Neutrophil (primary cell): Measurements from ENCODE around the gene TECPR1.

ENCODE experiments used
- H3K27ac ChIP-seq: fragments of 200-600 bp; sonication (generic); 2 replicates; pipeline ENCODE4 v1.5.1; 2016; ENCODE audit warnings: mild to moderate bottlenecking, moderate library complexity
- H3K27me3 ChIP-seq: fragments of 200-600 bp; sonication (generic); 2 replicates; pipeline ENCODE4 v1.6.0; 2016; ENCODE audit warnings: mild to moderate bottlenecking
- H3K36me3 ChIP-seq: fragments of 200-600 bp; sonication (generic); 2 replicates; pipeline ENCODE4 v1.5.1; 2017
- H3K4me1 ChIP-seq, 2 experiments: fragments of 200-600 bp in 1 of 2; sonication (generic) in 1 of 2; 1 replicate in 1 of 2; 2 replicates in 1 of 2; pipeline versions ENCODE4 v1.5.1 to v1.6.1; 2013 to 2016; ENCODE audit warnings: low read depth in 1 of 2, low read length in 1 of 2, mild to moderate bottlenecking in 1 of 2, moderate library complexity in 1 of 2; ENCODE audit not compliant: control insufficient read depth in 1 of 2, insufficient read depth in 1 of 2
- H3K4me3 ChIP-seq, 2 experiments: fragments of 200-600 bp in 1 of 2; sonication (generic) in 1 of 2; 1 replicate in 1 of 2; 2 replicates in 1 of 2; pipeline ENCODE4 v1.5.1; 2013 to 2016; ENCODE audit warnings: low read depth in 1 of 2, low read length in 1 of 2, mild to moderate bottlenecking in 1 of 2, moderate library complexity in 1 of 2
- H3K9me3 ChIP-seq: fragments of 200-600 bp; sonication (generic); 2 replicates; pipeline ENCODE4 v1.5.1; 2016
- TF ChIP-seq, protein P1 (sequence below): fragments of 200-600 bp; sonication (generic); IDR thresholded peaks from 2 replicates; pipeline ENCODE4 v1.5.1; 2016; ENCODE audit warnings: antibody characterized with exemption

TECPR1 gene, protein sequence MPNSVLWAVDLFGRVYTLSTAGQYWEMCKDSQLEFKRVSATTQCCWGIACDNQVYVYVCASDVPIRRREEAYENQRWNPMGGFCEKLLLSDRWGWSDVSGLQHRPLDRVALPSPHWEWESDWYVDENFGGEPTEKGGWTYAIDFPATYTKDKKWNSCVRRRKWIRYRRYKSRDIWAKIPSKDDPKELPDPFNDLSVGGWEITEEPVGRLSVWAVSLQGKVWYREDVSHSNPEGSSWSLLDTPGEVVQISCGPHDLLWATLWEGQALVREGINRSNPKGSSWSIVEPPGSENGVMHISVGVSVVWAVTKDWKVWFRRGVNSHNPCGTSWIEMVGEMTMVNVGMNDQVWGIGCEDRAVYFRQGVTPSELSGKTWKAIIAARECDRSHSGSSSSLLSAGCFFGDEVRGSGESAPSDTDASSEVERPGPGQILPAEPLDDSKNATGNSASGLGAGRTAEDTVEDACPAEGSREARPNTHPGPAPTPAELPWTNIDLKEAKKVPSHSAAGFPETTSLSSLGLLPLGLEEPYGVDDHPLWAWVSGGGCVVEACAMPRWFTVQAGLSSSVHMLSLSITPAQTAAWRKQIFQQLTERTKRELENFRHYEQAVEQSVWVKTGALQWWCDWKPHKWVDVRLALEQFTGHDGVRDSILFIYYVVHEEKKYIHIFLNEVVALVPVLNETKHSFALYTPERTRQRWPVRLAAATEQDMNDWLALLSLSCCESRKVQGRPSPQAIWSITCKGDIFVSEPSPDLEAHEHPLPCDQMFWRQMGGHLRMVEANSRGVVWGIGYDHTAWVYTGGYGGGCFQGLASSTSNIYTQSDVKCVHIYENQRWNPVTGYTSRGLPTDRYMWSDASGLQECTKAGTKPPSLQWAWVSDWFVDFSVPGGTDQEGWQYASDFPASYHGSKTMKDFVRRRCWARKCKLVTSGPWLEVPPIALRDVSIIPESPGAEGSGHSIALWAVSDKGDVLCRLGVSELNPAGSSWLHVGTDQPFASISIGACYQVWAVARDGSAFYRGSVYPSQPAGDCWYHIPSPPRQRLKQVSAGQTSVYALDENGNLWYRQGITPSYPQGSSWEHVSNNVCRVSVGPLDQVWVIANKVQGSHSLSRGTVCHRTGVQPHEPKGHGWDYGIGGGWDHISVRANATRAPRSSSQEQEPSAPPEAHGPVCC

DNA sequence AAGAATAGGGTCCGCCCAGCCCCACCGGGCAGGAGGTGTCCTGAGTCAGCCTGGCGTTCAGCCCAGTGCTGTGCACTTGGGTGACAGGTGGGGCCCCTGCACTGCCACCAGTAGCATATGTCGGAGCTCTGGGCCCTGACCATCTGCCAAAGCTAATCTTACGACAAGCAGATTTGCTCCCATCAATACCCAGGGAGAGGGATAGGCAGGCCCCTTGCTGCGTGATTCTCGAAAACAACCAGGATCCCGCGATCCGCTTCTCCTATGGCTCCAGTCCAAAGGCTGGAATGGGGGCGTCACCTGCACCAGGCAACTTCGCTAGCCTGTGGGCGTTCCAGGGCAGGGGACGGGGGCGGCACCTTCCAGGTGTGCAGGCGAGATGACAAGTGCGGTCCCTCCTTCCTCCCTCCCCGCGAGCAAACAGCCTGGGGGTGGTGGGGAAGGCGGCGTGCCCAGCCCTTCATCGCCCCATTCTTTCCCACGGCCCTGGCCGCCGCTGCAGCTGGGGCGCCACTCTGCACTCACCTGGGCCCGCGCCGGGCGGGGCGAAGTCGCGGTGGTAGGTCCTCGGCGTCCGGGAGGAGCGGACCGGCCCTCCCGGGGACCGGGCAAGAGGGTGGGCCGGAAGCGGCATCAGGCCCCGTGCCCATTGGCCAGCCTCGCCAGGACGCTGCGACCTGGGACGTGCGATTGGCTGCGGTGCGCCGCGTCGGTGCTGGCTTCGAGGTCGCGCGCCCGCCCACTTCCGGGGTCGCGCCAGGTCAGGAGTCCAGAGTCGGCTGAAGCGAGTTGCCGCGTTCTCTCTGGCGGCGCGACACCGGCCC, at the start of gene TECPR1:
Gene TECPR1, minus strand, starts transcription at position 632 of the 824 bp plus-strand sequence. CDS start 6,086 bp downstream, outside the sequence.
- Histone ChIP-seq H3K36me3 (peaks cover 4% of the 10 kb centered on the region), H3K4me3 (peak within 1 kb of the TSS; percentile 80 to 90), H3K27me3 (no peaks in the 10 kb centered on the region), H3K9me3 (no peaks in the 10 kb centered on the region), H3K27ac (peak within 1 kb of the TSS; percentile 87), H3K4me1 (peaks cover 51 to 52% of the 10 kb centered on the region in 2 experiments)
- TF ChIP-seq, protein P1, sequence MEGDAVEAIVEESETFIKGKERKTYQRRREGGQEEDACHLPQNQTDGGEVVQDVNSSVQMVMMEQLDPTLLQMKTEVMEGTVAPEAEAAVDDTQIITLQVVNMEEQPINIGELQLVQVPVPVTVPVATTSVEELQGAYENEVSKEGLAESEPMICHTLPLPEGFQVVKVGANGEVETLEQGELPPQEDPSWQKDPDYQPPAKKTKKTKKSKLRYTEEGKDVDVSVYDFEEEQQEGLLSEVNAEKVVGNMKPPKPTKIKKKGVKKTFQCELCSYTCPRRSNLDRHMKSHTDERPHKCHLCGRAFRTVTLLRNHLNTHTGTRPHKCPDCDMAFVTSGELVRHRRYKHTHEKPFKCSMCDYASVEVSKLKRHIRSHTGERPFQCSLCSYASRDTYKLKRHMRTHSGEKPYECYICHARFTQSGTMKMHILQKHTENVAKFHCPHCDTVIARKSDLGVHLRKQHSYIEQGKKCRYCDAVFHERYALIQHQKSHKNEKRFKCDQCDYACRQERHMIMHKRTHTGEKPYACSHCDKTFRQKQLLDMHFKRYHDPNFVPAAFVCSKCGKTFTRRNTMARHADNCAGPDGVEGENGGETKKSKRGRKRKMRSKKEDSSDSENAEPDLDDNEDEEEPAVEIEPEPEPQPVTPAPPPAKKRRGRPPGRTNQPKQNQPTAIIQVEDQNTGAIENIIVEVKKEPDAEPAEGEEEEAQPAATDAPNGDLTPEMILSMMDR, result no peak

DNA sequence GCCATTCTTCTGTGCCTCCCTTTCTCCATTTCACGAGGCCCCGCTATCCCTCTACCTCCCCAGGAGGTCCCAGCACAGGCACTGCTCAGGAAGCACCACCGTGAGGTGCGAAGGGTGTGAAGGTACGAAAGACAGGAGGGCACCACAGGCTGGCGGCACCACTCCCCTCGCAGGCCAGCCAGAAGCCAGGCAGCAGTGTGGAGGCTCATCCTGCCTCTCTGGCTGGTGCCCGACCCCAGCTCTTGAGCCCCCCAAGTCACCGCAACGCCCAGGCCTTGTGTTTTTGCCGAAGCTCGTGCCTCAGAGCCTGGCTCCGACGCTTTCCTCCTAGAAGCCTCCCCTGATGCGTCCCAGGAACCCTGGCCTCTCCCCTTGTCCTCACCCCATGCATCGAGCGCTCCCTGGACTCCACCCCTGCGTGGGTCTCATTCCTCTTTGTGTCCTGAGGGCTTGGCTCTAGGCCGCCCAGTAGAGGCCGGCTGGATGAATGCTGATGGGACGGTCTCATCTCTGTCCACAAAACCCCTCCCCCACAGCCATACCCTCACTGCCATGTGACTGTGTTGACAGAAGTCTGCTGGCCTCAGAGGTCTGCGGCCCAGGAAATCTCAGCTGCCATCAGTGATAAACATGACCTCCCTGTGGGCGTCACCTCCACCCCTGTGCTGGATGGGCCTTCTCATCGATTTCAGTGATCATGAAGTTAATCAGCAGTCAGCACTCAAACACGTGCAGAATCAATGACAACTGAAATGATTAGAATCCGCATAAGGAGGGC, 48.8 kb upstream of the TECPR1 start:
- Histone ChIP-seq H3K9me3 (no peaks in the 10 kb centered on the region), H3K27me3 (no peaks in the 10 kb centered on the region), H3K27ac (no peak overlapping the region), H3K4me3 (no peak overlapping the region), H3K36me3 (peaks cover 61% of the 10 kb centered on the region), H3K4me1 (no peaks in the 10 kb centered on the region)
- TF ChIP-seq, protein P1, result no peak

DNA sequence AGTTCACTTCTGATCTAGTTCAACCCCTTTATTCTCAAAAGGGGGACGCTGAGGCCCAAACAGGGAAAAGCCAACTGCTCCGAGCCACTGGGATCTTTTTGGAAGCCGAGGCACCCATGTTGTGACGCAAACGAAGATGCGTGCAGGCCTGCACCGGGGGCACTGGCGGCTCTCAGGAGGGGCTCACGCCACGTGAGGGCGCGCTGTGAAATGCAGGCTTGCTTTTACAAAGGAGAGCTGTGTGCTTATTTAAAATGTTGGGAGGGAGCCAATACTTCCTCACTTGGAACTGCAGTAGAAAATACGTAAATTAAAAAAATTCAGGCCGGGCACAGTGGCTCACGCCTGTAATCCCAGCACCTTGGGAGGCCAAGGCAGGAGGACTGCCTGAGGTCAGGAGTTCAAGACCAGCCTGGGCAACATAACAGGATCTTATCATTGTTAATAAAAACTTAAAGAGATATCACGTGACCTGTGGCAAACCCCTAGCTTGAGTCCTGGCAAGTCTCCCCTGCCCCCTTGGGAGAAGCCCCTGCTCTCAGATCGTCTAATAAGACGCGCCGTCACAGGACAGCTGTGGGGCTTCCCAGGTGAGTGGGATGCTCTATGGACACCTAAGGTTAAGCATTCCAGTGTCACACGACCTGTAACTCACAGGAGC, 45.7 kb upstream of the TECPR1 start:
- Histone ChIP-seq H3K4me1 (peaks cover 13% of the 10 kb centered on the region in 2 experiments), H3K27ac (peak overlapping the region; percentile 25), H3K9me3 (no peaks in the 10 kb centered on the region), H3K27me3 (no peaks in the 10 kb centered on the region), H3K4me3 (no peak overlapping the region), H3K36me3 (peaks cover 84% of the 10 kb centered on the region)
- TF ChIP-seq, protein P1, result no peak

DNA sequence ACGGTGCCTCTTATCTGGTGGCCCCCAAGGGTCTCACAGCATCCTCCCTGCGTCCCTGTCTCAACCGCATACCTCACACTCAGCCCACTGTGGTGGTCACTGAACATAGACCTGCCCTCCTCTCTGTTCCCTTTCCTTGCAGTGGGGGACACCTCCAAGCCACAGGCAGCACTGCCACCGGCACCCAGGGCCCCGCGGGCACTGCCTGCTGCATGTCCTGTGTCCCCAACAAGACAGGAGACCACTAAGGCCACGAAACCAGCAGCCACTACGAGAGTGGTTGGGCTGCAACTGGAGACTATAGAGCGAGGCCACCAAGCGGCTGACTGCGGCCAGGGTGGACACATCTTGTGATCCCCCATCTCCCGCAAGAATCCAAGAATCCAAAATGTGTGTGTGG, 44.8 kb upstream of the TECPR1 start:
- TF ChIP-seq, protein P1, result no peak

More for the DNA sequence above, 44.8 kb upstream of the TECPR1 start:
- no peaks in the 10 kb centered on the region for H3K9me3 ChIP-seq
- H3K27me3 ChIP-seq, result no peaks in the 10 kb centered on the region
- H3K36me3 ChIP-seq, result peaks cover 85% of the 10 kb centered on the region
- H3K4me3 ChIP-seq, result no peak overlapping the region
- peak overlapping the region; percentile 25 for H3K27ac ChIP-seq
- peaks cover 13% of the 10 kb centered on the region in 2 experiments for H3K4me1 ChIP-seq
